H1 (cell line): Measurements from ENCODE around the gene SIPA1L3. TPM values are rescaled to one million over a fixed set of nuclear protein-coding genes. Genes with fewer than 3 reads are reported as not detected.

Experiments
- CTCF ChIA-PET: fragments of 300-600 bp; sonication (Branson Sonifier 250); formaldehyde crosslinking; loops from one replicate; lab custom pipeline; 2021; ENCODE audit not compliant: partially characterized antibody; lab: Charles Lee
- POLR2A ChIA-PET: fragments of 300-600 bp; sonication (Branson Sonifier 250); formaldehyde crosslinking; loops from one replicate; lab custom pipeline; 2021; ENCODE audit warnings: inconsistent platforms; ENCODE audit not compliant: partially characterized antibody; lab: Charles Lee
- DNase-seq, 2 experiments: peaks; one replicate each; pipeline versions ENCODE4 v3.0.0 to v3.0.0-alpha.2; 2010 to 2022; ENCODE audit warnings: low spot score in 2 of 2, low read depth in 1 of 2, mixed read lengths in 1 of 2
- FAIRE-seq: peaks from 2 replicates; lab custom pipeline; 2011; peaks lifted over from hg19 to GRCh38; lab: Jason Lieb, UNC
- H2AFZ ChIP-seq: 2 replicates; pipeline ENCODE4 v1.8.1; 2012; ENCODE audit warnings: low read length, inconsistent platforms
- H2AK5ac ChIP-seq: 2 replicates; pipeline ENCODE4 v1.6.1; 2013; ENCODE audit warnings: low read depth, low read length
- H2BK120ac ChIP-seq: replicated peaks from 2 replicates; pipeline ENCODE3; 2013; ENCODE audit warnings: low read depth, low read length, inconsistent platforms
- H2BK12ac ChIP-seq: 2 replicates; pipeline ENCODE4 v1.6.1; 2013; ENCODE audit warnings: low read depth, low read length
- H2BK15ac ChIP-seq: 2 replicates; pipeline ENCODE4 v1.6.1; 2013; ENCODE audit warnings: low read length
- H2BK20ac ChIP-seq: 2 replicates; pipeline ENCODE4 v1.6.1; 2013; ENCODE audit warnings: low read length
- H2BK5ac ChIP-seq: 2 replicates; pipeline ENCODE4 v1.6.1; 2013; ENCODE audit warnings: low read depth, low read length
- H3K14ac ChIP-seq: 2 replicates; pipeline ENCODE4 v1.6.1; 2013; ENCODE audit warnings: inconsistent platforms; ENCODE audit not compliant: insufficient read length
- H3K18ac ChIP-seq: 2 replicates; pipeline ENCODE4 v1.6.1; 2013; ENCODE audit warnings: low read length; ENCODE audit errors: extremely low read depth
- H3K23ac ChIP-seq: 2 replicates; pipeline ENCODE4 v1.6.1; 2013; ENCODE audit warnings: inconsistent platforms; ENCODE audit not compliant: insufficient read length
- H3K23me2 ChIP-seq: 2 replicates; pipeline ENCODE4 v1.6.1; 2013; ENCODE audit warnings: low read depth, low read length
- H3K27ac ChIP-seq: 2 replicates; pipeline ENCODE4 v1.6.1; 2011; ENCODE audit warnings: low read depth, low read length, inconsistent platforms
- H3K27me3 ChIP-seq, 4 experiments: replicated peaks in 1 of 4; 1 replicate in 1 of 4; 2 replicates in 3 of 4; pipeline versions ENCODE4 v1.6.1 to v1.8.1; 2011 to 2013; ENCODE audit warnings: low read length in 3 of 4, mild to moderate bottlenecking in 3 of 4, inconsistent platforms in 2 of 4, mixed read lengths in 2 of 4, moderate library complexity in 1 of 4; ENCODE audit not compliant: control insufficient read depth in 3 of 4, insufficient read depth in 3 of 4; ENCODE audit errors: extremely low read depth in 1 of 4
- H3K36me3 ChIP-seq, 4 experiments: 2 replicates each; pipeline versions ENCODE4 v1.6.1 to v1.8.1; 2011 to 2013; ENCODE audit warnings: mild to moderate bottlenecking in 4 of 4, low read length in 3 of 4, moderate library complexity in 2 of 4, control low read depth in 1 of 4, inconsistent platforms in 1 of 4; ENCODE audit not compliant: insufficient read depth in 4 of 4, control insufficient read depth in 2 of 4
- H3K4ac ChIP-seq: replicated peaks from 2 replicates; pipeline ENCODE3; 2013; ENCODE audit warnings: low read length, low read depth, mixed read lengths, inconsistent platforms; ENCODE audit not compliant: insufficient read length
- H3K4me1 ChIP-seq, 4 experiments: replicated peaks in 1 of 4; 1 replicate in 1 of 4; 2 replicates in 3 of 4; pipeline versions ENCODE4 v1.6.1 to v1.8.1; 2011 to 2013; ENCODE audit warnings: low read length in 3 of 4, inconsistent platforms in 2 of 4, mixed read lengths in 1 of 4; ENCODE audit not compliant: insufficient read depth in 4 of 4, control insufficient read depth in 3 of 4
- H3K4me2 ChIP-seq, 2 experiments: 2 replicates each; pipeline versions ENCODE4 v1.6.1 to v1.8.1; 2011 to 2013; ENCODE audit warnings: low read depth in 2 of 2, low read length in 2 of 2, control low read depth in 1 of 2, inconsistent platforms in 1 of 2, mild to moderate bottlenecking in 1 of 2; ENCODE audit not compliant: insufficient read depth in 1 of 2
- H3K4me3 ChIP-seq, 4 experiments: fragments of 200-600, 300-600 bp in 1 of 4; sonication (generic), shearing (Covaris generic), sonication (Bioruptor Twin) in 1 of 4; 2 replicates each; pipeline versions ENCODE4 v1.5.1 to v1.8.1; 2011 to 2016; ENCODE audit warnings: low read length in 4 of 4, low read depth in 3 of 4, control low read depth in 2 of 4, inconsistent platforms in 2 of 4, mild to moderate bottlenecking in 2 of 4, mixed read lengths in 1 of 4, moderate library complexity in 1 of 4; ENCODE audit not compliant: insufficient read depth in 2 of 4; ENCODE audit errors: extremely low read depth in 1 of 4
- H3K56ac ChIP-seq: replicated peaks from 2 replicates; pipeline ENCODE3; 2013; ENCODE audit warnings: low read depth, mild to moderate bottlenecking, mixed read lengths, low read length, inconsistent platforms; ENCODE audit not compliant: insufficient read length
- H3K79me1 ChIP-seq: 2 replicates; pipeline ENCODE4 v1.6.1; 2013; ENCODE audit warnings: low read depth, low read length, control low read depth
- H3K79me2 ChIP-seq, 2 experiments: 2 replicates each; pipeline versions ENCODE4 v1.6.1 to v1.8.1; 2012 to 2013; ENCODE audit warnings: low read length in 2 of 2, mild to moderate bottlenecking in 2 of 2, inconsistent platforms in 1 of 2; ENCODE audit not compliant: insufficient read depth in 2 of 2, control insufficient read depth in 1 of 2
- H3K9ac ChIP-seq, 4 experiments: replicated peaks in 1 of 4; 1 replicate in 1 of 4; 2 replicates in 3 of 4; pipeline versions ENCODE4 v1.6.1 to v1.8.1; 2011 to 2013; ENCODE audit warnings: low read depth in 3 of 4, low read length in 3 of 4, control low read depth in 2 of 4, mild to moderate bottlenecking in 2 of 4, moderate library complexity in 2 of 4, inconsistent platforms in 1 of 4; ENCODE audit errors: extremely low read depth in 1 of 4
- H3K9me3 ChIP-seq, 2 experiments: 2 replicates each; pipeline versions ENCODE4 v1.6.1 to v1.8.1; 2012 to 2013; ENCODE audit warnings: mild to moderate bottlenecking in 2 of 2, moderate library complexity in 2 of 2, control low read depth in 1 of 2, inconsistent platforms in 1 of 2, low read depth in 1 of 2, low read length in 1 of 2, mixed read lengths in 1 of 2; ENCODE audit not compliant: insufficient read depth in 2 of 2
- H4K20me1 ChIP-seq, 2 experiments: replicated peaks in 1 of 2; 2 replicates each; pipeline versions ENCODE3 to v1.8.1; 2011 to 2013; ENCODE audit warnings: inconsistent platforms in 2 of 2, low read length in 2 of 2, mild to moderate bottlenecking in 1 of 2; ENCODE audit not compliant: insufficient read depth in 2 of 2, control insufficient read depth in 1 of 2
- H4K5ac ChIP-seq: 2 replicates; pipeline ENCODE4 v1.6.1; 2013; ENCODE audit warnings: low read length, low read depth, mixed read lengths, inconsistent platforms; ENCODE audit not compliant: insufficient read length
- H4K8ac ChIP-seq: 2 replicates; pipeline ENCODE4 v1.8.0; 2013; ENCODE audit warnings: mild to moderate bottlenecking, moderate library complexity, low read length, inconsistent platforms; ENCODE audit not compliant: insufficient read depth; ENCODE audit errors: extremely low read depth
- H4K91ac ChIP-seq: replicated peaks from 2 replicates; pipeline ENCODE3; 2013; ENCODE audit warnings: low read length, mixed read lengths, inconsistent platforms; ENCODE audit not compliant: insufficient read length
- GTF2F1 ChIP-seq: IDR thresholded peaks from 2 replicates; pipeline ENCODE4 v1.6.1; 2012; ENCODE audit warnings: low read depth, low read length, improper control_type of control experiment, borderline replicate concordance
- POU5F1 ChIP-seq: IDR thresholded peaks from 2 replicates; pipeline ENCODE4 v1.6.1; 2011; ENCODE audit warnings: low read depth, mild to moderate bottlenecking, low read length, moderate library complexity
- WGBS, 2 experiments: shearing (Covaris generic) in 1 of 2; methylation state at CpG; one replicate each; pipeline versions ENCODE4 v1.1.6 to v1.1.7; 2013 to 2015; ENCODE audit warnings: low lambda C conversion rate in 2 of 2, mixed read lengths in 2 of 2, inconsistent platforms in 1 of 2, low coverage in 1 of 2, missing lambda C conversion rate in 1 of 2; ENCODE audit not compliant: insufficient replicate concordance in 2 of 2, insufficient coverage in 1 of 2, insufficient read length in 1 of 2; ENCODE audit errors: extremely low coverage in 1 of 2, missing lambda C conversion rate in 1 of 2; 5-methylcytosine and 5-hydroxymethylcytosine counted together
- polyA plus RNA-seq, 7 experiments: library from polyadenylated mRNA; depleted of rRNA in 3 of 7; stranded (reverse) in 5 of 7; unstranded in 2 of 7; fragments of >200 nt in 5 of 7; fragments of 200-250 nt in 2 of 7; gene quantifications; 1 replicate in 5 of 7; 2 replicates in 1 of 7; 4 replicates in 1 of 7; pipeline versions ENCODE4 v1.2.1 to v1.2.3, GENCODE V29; 2011 to 2013; ENCODE audit warnings: missing spikeins in 2 of 7, mixed read lengths in 2 of 7
- total RNA-seq: library from RNA; stranded (reverse); fragmentation: NEBNext Ultra II Directional; extraction: Animal tissue kit (Norgen Biotek cat#: 25700); gene quantifications from 2 replicates; pipeline ENCODE4 v1.2.1, GENCODE V29; 2021

The SIPA1L3 gene
- total and polyA plus RNA-seq, 2 of the 8 experiments (the other 6 are each of a cell fraction or from before 2014, with no cell fraction given): 15.0 to 54.9 TPM

DNA sequence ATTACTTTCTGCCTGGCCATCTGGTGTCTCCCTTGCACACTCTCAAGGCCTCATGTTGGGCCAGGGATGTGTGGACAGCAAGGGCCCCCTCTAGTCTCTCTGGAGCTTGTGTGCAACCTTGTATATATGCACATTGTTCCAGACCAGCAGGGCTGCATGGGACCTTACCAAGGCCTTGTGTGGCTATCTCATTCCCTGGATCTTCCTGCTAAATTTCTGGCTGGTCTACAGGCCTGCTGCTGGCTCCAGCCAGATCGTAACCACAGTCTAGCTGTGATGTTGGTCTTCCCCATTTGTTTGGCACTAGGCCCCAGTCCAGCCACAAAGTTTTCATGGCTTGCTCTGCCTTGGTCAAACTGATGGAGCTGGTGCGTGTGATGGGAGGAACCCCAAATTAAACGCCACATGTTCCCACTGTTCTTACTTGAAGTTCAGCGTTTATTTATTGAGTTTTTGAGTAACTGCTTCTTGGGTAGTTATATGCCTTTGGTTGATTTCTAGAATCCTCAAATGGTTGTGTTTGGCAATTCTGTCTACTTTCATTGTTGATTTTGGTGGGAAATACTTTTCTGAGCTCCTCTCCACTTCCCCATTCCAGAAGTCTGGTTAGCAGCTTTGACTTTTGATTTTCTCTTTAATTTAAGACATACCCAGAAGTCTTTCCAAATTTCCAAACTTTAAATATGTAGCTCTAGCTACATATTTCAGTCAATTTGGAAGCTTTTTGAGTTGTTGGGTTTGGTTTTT lies 56.4 kb downstream of the SIPA1L3 start:
- Histone ChIP-seq H4K5ac (no peak overlapping the region), H3K18ac (no peak overlapping the region), H3K4me1 (peaks cover 0 to 5% (median under 1%) of the 10 kb centered on the region in 4 experiments; a peak in 4 of 7 replicates), H2BK15ac (no peak overlapping the region), H2BK12ac (no peak overlapping the region), H3K14ac (no peak overlapping the region), H3K4me3 (no peak overlapping the region), H4K91ac (no peak overlapping the region), H3K27me3 (no peaks in the 10 kb centered on the region), H2BK120ac (no peak overlapping the region), H4K20me1 (peaks cover 3 to 5% of the 10 kb centered on the region in 2 experiments), H2BK20ac (no peak overlapping the region), H3K9me3 (no peaks in the 10 kb centered on the region), H3K79me2 (peaks cover 0 to 71% of the 10 kb centered on the region in 2 experiments; a peak in 3 of 4 replicates), H3K27ac (no peak overlapping the region), H4K8ac (no peak overlapping the region; the same call in 1 of the 2 replicates), H3K23ac (no peak overlapping the region), H3K36me3 (peaks cover 0 to 2% (median 0%) of the 10 kb centered on the region in 4 experiments; a peak in 1 of 8 replicates), H3K23me2 (no peaks in the 10 kb centered on the region), H3K79me1 (peaks cover 14% of the 10 kb centered on the region; the same call in 1 of the 2 replicates), H3K4me2 (no peak overlapping the region), H3K56ac (no peak overlapping the region), H3K4ac (no peak overlapping the region), H2AFZ (no peak overlapping the region), H3K9ac (no peak overlapping the region), H2BK5ac (no peak overlapping the region), H2AK5ac (no peak overlapping the region)
- FAIRE-seq (no peak), DNase-seq (no peak)
- CTCF ChIA-PET: interaction anchor here (0.7 to 1.7 kb wide), 6 partner anchors 20 to 132 kb away, joined by 3 to 6 read pairs (median 4); no protein-coding TSS in a partner anchor
- TF ChIP-seq GTF2F1 (no peak), POU5F1 (no peak)
- POLR2A ChIA-PET: interaction anchor here (0.7 to 0.9 kb wide), 3 partner anchors 13 to 151 kb away, joined by 3 to 4 read pairs (median 3); no protein-coding TSS in a partner anchor
- WGBS, 2 experiments: 97% methylated on average over 4 of the region's 4 CpGs; no CpG with 5 or more reads in 1 of the 2 experiments
